HG03521 (cell line): ENCODE data around the gene ADORA2A.

Experiments
- ATAC-seq: cut with Tn5 transposase; IDR thresholded peaks from one replicate; pipeline ENCODE4 v1.9.1; 2021; ENCODE audit warnings: mild to moderate bottlenecking, moderate library complexity; ENCODE audit not compliant: unreplicated experiment

ADORA2A gene

DNA sequence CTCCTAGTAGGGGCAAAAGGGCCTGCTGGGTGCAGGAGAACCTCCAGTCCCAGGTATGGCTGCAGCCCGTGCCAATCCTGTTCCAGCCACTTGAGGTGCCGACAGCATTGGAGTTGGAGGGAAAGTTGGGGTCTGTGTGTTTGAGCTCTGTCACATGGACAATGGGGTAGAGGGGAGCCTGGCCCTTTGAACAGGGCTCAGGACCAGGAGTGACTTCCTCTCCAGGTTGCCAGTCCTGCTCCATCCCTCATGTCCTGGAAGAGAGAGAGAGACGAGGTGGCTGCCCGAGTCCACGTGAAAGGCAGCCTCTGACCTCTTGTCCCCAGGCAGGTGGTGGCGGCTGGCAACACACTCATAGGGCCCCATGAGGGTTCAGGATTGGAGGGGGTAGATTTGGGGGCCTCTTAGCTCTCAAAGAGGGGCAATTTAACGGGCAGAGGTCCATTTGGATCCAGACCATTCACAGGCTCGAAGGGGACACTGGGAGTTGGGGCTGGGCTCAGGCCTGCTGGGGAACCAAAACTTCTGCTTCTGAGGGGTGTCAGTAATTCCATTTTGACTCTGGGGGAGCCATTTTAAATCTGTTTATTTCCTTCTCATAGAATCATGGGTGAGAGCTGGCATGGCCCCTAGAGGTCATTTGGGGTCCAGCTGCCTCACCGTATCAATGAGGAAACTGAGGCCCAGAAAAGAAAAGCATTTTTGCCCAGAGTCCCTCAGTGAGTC lies 4.1 kb downstream of the ADORA2A start:
- ATAC-seq: no peak

- ATAC-seq: no peak
Measured at GRCh38 chr22:24432059-24432853, 4.9 kb downstream of the ADORA2A start.

- no peak for ATAC-seq
Measured at GRCh38 chr22:24433001-24433827, 5.8 kb downstream of the ADORA2A start.

GRCh38 chr22:24433828-24434470 lies 6.5 kb downstream of the ADORA2A start:
- peak; percentile 43 for ATAC-seq

- peak; percentile 45 for ATAC-seq
Measured at GRCh38 chr22:24434471-24435322, 7.3 kb downstream of the ADORA2A start.

- no peak for ATAC-seq
Measured at GRCh38 chr22:24435323-24435645, 7.9 kb downstream of the ADORA2A start.

- ATAC-seq: no peak
Measured at GRCh38 chr22:24435861-24436371, 8.5 kb downstream of the ADORA2A start.

- no peak for ATAC-seq
Measured at GRCh38 chr22:24436553-24436952, 9.2 kb downstream of the ADORA2A start.

DNA sequence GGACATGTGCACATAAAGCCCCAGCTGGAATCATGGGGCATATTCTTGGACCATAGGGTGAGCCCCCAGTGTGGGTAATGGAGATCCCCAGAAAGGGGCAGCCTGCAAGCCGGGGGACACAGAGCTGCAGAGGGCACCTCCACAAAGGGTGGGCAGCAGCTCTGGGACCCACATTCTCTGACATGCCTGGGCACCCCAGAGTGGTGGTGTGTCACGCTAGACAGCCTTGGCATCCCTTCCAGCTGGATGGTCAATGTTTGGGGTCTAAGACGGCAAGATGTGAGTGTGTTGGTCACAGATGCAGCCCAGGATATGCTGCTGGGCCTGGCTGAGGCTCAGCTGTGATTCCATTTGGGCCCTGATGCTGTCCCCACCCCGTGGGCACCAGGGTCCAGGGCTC lies 9.7 kb downstream of the ADORA2A start:
- no peak for ATAC-seq

DNA sequence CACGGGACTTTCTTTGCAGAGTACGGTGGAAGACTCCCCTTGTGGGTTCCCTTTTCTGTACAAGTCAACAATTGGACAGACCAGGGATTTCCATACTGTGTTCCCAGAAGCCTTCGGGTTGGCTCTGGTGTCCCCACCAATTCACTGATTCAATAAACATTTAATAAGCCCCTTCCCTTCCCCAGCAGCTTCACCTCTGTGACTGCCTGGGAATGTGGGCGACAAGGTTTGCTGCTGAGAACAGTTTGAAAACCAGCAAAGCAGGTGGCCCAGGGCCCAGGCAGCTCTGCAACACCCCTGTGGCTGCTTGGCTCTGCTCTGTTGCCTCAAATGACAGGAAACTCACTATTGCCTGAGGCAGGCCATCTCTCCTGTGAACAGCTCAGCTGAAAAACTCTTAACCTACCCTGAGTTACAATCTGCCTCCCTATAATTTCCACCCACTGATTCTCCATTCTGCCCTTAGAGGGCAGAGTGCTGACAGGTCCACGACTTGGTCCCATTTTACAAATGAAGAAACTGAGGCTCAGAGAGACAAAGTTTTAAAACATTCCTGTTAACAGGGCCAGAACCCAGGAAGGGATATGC lies 10.4 kb downstream of the ADORA2A start:
- ATAC-seq: no peak

GRCh38 chr22:24440270-24440717 lies 12.9 kb downstream of the ADORA2A start:
- no peak for ATAC-seq

DNA sequence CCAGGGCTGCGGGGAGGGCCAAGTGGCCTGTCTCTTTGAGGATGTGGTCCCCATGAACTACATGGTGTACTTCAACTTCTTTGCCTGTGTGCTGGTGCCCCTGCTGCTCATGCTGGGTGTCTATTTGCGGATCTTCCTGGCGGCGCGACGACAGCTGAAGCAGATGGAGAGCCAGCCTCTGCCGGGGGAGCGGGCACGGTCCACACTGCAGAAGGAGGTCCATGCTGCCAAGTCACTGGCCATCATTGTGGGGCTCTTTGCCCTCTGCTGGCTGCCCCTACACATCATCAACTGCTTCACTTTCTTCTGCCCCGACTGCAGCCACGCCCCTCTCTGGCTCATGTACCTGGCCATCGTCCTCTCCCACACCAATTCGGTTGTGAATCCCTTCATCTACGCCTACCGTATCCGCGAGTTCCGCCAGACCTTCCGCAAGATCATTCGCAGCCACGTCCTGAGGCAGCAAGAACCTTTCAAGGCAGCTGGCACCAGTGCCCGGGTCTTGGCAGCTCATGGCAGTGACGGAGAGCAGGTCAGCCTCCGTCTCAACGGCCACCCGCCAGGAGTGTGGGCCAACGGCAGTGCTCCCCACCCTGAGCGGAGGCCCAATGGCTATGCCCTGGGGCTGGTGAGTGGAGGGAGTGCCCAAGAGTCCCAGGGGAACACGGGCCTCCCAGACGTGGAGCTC lies 13.5 kb downstream of the ADORA2A start:
- ATAC-seq: no peak

DNA sequence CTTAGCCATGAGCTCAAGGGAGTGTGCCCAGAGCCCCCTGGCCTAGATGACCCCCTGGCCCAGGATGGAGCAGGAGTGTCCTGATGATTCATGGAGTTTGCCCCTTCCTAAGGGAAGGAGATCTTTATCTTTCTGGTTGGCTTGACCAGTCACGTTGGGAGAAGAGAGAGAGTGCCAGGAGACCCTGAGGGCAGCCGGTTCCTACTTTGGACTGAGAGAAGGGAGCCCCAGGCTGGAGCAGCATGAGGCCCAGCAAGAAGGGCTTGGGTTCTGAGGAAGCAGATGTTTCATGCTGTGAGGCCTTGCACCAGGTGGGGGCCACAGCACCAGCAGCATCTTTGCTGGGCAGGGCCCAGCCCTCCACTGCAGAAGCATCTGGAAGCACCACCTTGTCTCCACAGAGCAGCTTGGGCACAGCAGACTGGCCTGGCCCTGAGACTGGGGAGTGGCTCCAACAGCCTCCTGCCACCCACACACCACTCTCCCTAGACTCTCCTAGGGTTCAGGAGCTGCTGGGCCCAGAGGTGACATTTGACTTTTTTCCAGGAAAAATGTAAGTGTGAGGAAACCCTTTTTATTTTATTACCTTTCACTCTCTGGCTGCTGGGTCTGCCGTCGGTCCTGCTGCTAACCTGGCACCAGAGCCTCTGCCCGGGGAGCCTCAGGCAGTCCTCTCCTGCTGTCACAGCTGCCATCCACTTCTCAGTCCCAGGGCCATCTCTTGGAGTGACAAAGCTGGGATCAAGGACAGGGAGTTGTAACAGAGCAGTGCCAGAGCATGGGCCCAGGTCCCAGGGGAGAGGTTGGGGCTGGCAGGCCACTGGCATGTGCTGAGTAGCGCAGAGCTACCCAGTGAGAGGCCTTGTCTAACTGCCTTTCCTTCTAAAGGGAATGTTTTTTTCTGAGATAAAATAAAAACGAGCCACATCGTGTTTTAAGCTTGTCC lies 14.3 kb downstream of the ADORA2A start:
- no peak for ATAC-seq

GRCh38 chr22:24442352-24442744 lies 14.9 kb downstream of the ADORA2A start:
- no peak for ATAC-seq

GRCh38 chr22:24443668-24444067 lies 16.3 kb downstream of the ADORA2A start:
- ATAC-seq: no peak

GRCh38 chr22:24444251-24444650 lies 16.9 kb downstream of the ADORA2A start:
- no peak for ATAC-seq

DNA sequence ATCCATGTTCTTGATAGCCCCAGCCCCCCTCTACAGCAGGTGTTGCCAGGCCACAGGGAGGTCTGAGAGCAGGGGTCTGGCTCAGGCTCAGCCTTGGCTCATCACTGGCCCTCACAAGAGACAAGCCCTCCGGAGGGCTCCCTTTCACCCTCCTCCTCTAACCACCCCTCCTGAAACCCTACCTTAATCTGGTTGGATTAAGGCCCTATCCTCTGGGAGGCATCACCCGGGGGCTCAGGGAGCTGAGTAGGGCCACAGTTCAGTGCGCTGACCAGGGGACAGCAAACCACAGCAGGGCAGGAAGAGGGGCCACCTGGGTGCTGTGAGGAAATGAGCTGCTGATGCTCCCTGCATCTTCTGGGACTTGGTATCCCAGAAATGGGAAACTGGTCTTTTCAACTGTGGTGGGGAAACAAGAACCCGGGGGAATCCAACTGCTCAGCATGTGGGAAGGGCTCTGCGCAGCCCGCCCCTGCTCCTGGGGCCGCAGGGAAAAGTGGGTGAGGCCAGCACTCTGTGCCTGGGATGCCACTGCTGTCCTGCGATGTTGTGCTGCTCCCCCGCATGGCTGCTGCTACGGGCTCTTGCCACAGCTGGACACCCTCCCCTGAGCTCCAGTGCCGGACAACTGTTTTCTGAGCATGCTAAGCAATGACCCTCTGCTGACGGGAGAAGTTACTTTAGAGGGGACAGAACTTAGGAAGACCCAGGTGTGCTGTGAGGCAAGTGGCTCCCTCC lies 17.5 kb downstream of the ADORA2A start:
- ATAC-seq: no peak
